IMR-90 (cell line): Measurements from ENCODE around the gene NANOS3. TPM values are rescaled to one million over a fixed set of nuclear protein-coding genes. Genes with fewer than 3 reads are reported as not detected.

Experiments used
- ATAC-seq: fragments of 200-7000 bp; cut with Tn5 transposase; 2 replicates; pipeline ENCODE4 v1.9.1; 2020; ENCODE audit warnings: low read depth, mild to moderate bottlenecking, moderate library complexity
- BruUV-seq: library from RNA; stranded (reverse); fragments of 400-500 nt; replicated peaks from 2 replicates; lab custom pipeline; 2021; lab: Mats Ljungman, UMichigan
- CTCF ChIA-PET: fragments of 300-600 bp; formaldehyde crosslinking; extraction: SDS; loops from one replicate; lab custom pipeline; 2021; ENCODE audit warnings: antibody characterized with exemption; lab: Yijun Ruan, JAX
- POLR2A ChIA-PET: fragments of 300-600 bp; sonication (Branson Sonifier 250); formaldehyde crosslinking; loops from one replicate; lab custom pipeline; 2022; ENCODE audit warnings: antibody characterized with exemption; ENCODE audit not compliant: unreplicated experiment; lab: Charles Lee
- DNase-seq: peaks from one replicate; pipeline ENCODE4 v3.0.0; 2013
- H2AFZ ChIP-seq: replicated peaks from 2 replicates; pipeline ENCODE3; 2013; ENCODE audit warnings: low read length, mild to moderate bottlenecking; ENCODE audit not compliant: poor library complexity
- H2AK5ac ChIP-seq: 2 replicates; pipeline ENCODE4 v1.6.1; 2013; ENCODE audit warnings: low read depth, low read length, inconsistent platforms
- H2AK9ac ChIP-seq: replicated peaks from 2 replicates; pipeline ENCODE3; 2013; ENCODE audit warnings: mild to moderate bottlenecking, low read depth, low read length, moderate library complexity; ENCODE audit not compliant: poor library complexity
- H2BK120ac ChIP-seq: 2 replicates; pipeline ENCODE4 v1.6.1; 2013; ENCODE audit warnings: low read depth, low read length, inconsistent platforms
- H2BK15ac ChIP-seq: 3 replicates; pipeline ENCODE4 v1.6.1; 2013; ENCODE audit warnings: low read depth, low read length, inconsistent platforms
- H2BK20ac ChIP-seq: 2 replicates; pipeline ENCODE4 v1.6.1; 2013; ENCODE audit warnings: low read depth, mild to moderate bottlenecking, inconsistent platforms, low read length, moderate library complexity
- H2BK5ac ChIP-seq: 2 replicates; pipeline ENCODE4 v1.6.1; 2013; ENCODE audit warnings: mild to moderate bottlenecking, low read depth, low read length, inconsistent platforms; ENCODE audit not compliant: poor library complexity, severe bottlenecking
- H3K14ac ChIP-seq: replicated peaks from 2 replicates; pipeline ENCODE4 v1.6.1; 2013; ENCODE audit warnings: low read depth, low read length, inconsistent platforms
- H3K18ac ChIP-seq: 2 replicates; pipeline ENCODE4 v1.6.1; 2013; ENCODE audit warnings: low read depth, low read length, control low read depth
- H3K23ac ChIP-seq: 2 replicates; pipeline ENCODE4 v1.6.1; 2013; ENCODE audit warnings: low read depth, low read length, inconsistent platforms
- H3K27ac ChIP-seq: 2 replicates; pipeline ENCODE4 v1.5.1; 2013; ENCODE audit warnings: mild to moderate bottlenecking, control low read depth, low read length; ENCODE audit not compliant: insufficient read depth
- H3K27me3 ChIP-seq: 2 replicates; pipeline ENCODE4 v1.6.1; 2013; ENCODE audit warnings: low read length; ENCODE audit not compliant: control insufficient read depth, insufficient read depth
- H3K36me3 ChIP-seq: 2 replicates; pipeline ENCODE4 v1.6.1; 2013; ENCODE audit warnings: low read length, mixed read lengths; ENCODE audit not compliant: control insufficient read depth, insufficient read depth
- H3K4ac ChIP-seq: 2 replicates; pipeline ENCODE4 v1.6.1; 2013; ENCODE audit warnings: low read depth, low read length, inconsistent platforms
- H3K4me1 ChIP-seq: 2 replicates; pipeline ENCODE4 v1.6.1; 2013; ENCODE audit warnings: low read length, mixed read lengths; ENCODE audit not compliant: control insufficient read depth, insufficient read depth
- H3K4me2 ChIP-seq: 2 replicates; pipeline ENCODE4 v1.6.1; 2013; ENCODE audit warnings: low read depth, mild to moderate bottlenecking, control low read depth, low read length, moderate library complexity
- H3K4me3 ChIP-seq: 2 replicates; pipeline ENCODE4 v1.5.1; 2013; ENCODE audit warnings: low read depth, mild to moderate bottlenecking, control low read depth, low read length, moderate library complexity; ENCODE audit not compliant: insufficient read depth
- H3K56ac ChIP-seq: 2 replicates; pipeline ENCODE4 v1.6.1; 2013; ENCODE audit warnings: low read length, inconsistent platforms; ENCODE audit not compliant: insufficient read depth; ENCODE audit errors: extremely low read depth
- H3K79me1 ChIP-seq, 2 experiments: 2 replicates each; pipeline ENCODE4 v1.6.1; 2013; ENCODE audit warnings: low read length in 2 of 2, inconsistent platforms in 1 of 2, low read depth in 1 of 2
- H3K9ac ChIP-seq: 2 replicates; pipeline ENCODE4 v1.6.1; 2013; ENCODE audit warnings: low read depth, low read length, control low read depth
- H3K9me1 ChIP-seq: 2 replicates; pipeline ENCODE4 v1.6.1; 2013; ENCODE audit warnings: low read length, inconsistent platforms; ENCODE audit not compliant: insufficient read depth
- H3K9me3 ChIP-seq: 2 replicates; pipeline ENCODE4 v1.6.1; 2013; ENCODE audit warnings: low read length; ENCODE audit not compliant: control insufficient read depth, insufficient read depth
- H4K20me1 ChIP-seq: 2 replicates; pipeline ENCODE4 v1.6.1; 2013; ENCODE audit warnings: low read length, inconsistent platforms; ENCODE audit not compliant: insufficient read depth
- H4K5ac ChIP-seq: 2 replicates; pipeline ENCODE4 v1.6.1; 2013; ENCODE audit warnings: mild to moderate bottlenecking, low read depth, low read length, control low read depth
- H4K8ac ChIP-seq, 2 experiments: 2 replicates each; pipeline ENCODE4 v1.6.1; 2013; ENCODE audit warnings: low read depth in 2 of 2, low read length in 2 of 2, control low read depth in 1 of 2, inconsistent platforms in 1 of 2
- H4K91ac ChIP-seq: 2 replicates; pipeline ENCODE4 v1.6.1; 2013; ENCODE audit warnings: low read depth, low read length, inconsistent platforms; ENCODE audit not compliant: insufficient read depth
- BHLHE40 ChIP-seq: fragments of 150-350 bp; IDR thresholded peaks from 2 replicates; pipeline ENCODE4 v1.6.1; 2016; ENCODE audit warnings: mild to moderate bottlenecking, low read depth, low read length
- CEBPB ChIP-seq: IDR thresholded peaks from 2 replicates; pipeline ENCODE4 v1.6.1; 2012; ENCODE audit warnings: low read depth, low read length, improper control_type of control experiment
- FOS ChIP-seq: fragments of 150-350 bp; IDR thresholded peaks from 2 replicates; pipeline ENCODE4 v1.6.1; 2016; ENCODE audit warnings: low read depth, low read length
- MAFK ChIP-seq: IDR thresholded peaks from 2 replicates; pipeline ENCODE4 v1.6.1; 2012; ENCODE audit warnings: low read depth, low read length, improper control_type of control experiment
- MXI1 ChIP-seq: IDR thresholded peaks from 2 replicates; pipeline ENCODE4 v1.6.1; 2012; ENCODE audit warnings: low read depth, mild to moderate bottlenecking, low read length, moderate library complexity, borderline replicate concordance
- RCOR1 ChIP-seq: IDR thresholded peaks from 2 replicates; pipeline ENCODE4 v1.6.1; 2012; ENCODE audit warnings: mild to moderate bottlenecking, low read length, improper control_type of control experiment; ENCODE audit not compliant: insufficient replicate concordance
- RFX5 ChIP-seq: IDR thresholded peaks from 2 replicates; pipeline ENCODE4 v1.8.0; 2012; ENCODE audit warnings: low read depth, mild to moderate bottlenecking, low read length, moderate library complexity
- WGBS, 2 experiments: methylation state at CpG; one replicate each; pipeline versions ENCODE4 v1.1.5 to v1.1.7; 2013; ENCODE audit warnings: missing lambda C conversion rate in 2 of 2; ENCODE audit not compliant: insufficient read length in 1 of 2; ENCODE audit errors: extremely low coverage in 2 of 2; 5-methylcytosine and 5-hydroxymethylcytosine counted together
- dilution Hi-C: fragments of 300-500 bp; cut with HindIII; formaldehyde crosslinking; loops from one replicate; pipeline ENCODE4 v1.14.3; 2018; ENCODE audit warnings: low sequenced_read_pairs; ENCODE audit not compliant: unreplicated experiment
- in situ Hi-C: fragments of 300-500 bp; cut with MboI; formaldehyde crosslinking; loops from 3 replicates; pipeline ENCODE4 v1.14.3; 2019; ENCODE audit warnings: low sequenced_read_pairs, inconsistent platforms, mixed read lengths
- intact Hi-C: fragments of 100-400 bp; cut with micrococcal nuclease; formaldehyde crosslinking; loops from 2 replicates; pipeline ENCODE4 v1.10.0; 2022
- polyA plus RNA-seq, 3 experiments: library from polyadenylated mRNA; depleted of rRNA; stranded (reverse); fragments of >200 nt; gene quantifications; 2 replicates each; pipeline ENCODE4 v1.2.3, GENCODE V29; 2012; ENCODE audit warnings: low replicate concordance in 1 of 3
- total RNA-seq: library from RNA; depleted of rRNA; stranded (reverse); fragments of >200 nt; gene quantifications from 2 replicates; pipeline ENCODE4 v1.2.3, GENCODE V29; 2012
- TF ChIP-seq, protein P1 (sequence below): fragments of 150-350 bp; IDR thresholded peaks from 2 replicates; pipeline ENCODE4 v1.6.1; 2016; ENCODE audit warnings: low read depth, mild to moderate bottlenecking, low read length, moderate library complexity, borderline replicate concordance
- TF ChIP-seq, protein P2 (sequence below): conservative IDR thresholded peaks from 2 replicates; pipeline ENCODE4 v1.5.1; 2012; ENCODE audit warnings: mild to moderate bottlenecking, low read depth, low read length, improper control_type of control experiment

Gene NANOS3
- total and polyA plus RNA-seq, 2 of the 4 experiments (the other 2 are of a cell fraction) = 0.63 TPM; not detected in 1

DNA sequence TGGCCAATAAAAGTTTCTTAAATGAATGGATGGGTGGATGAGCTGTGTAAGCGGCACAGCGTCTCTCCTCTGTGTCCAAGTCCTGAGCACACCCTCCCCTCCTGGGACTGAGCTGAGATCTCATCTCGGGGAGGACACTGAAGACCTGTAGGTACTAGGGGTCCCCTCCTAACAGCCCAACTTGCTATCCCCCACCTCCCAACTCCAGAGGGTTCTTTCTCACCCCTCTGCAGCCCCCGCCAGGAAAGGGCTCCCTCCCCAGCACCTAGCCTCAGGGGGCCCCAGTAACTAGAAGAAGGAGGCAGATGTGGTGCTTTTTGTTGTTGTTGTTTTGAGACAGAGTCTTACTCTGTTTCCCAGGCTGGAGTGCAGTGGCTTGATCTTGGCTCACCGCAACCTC lies 1.1 kb upstream of the NANOS3 start:
- H4K20me1 ChIP-seq = no peaks in the 10 kb centered on the region
- peaks cover 10% of the 10 kb centered on the region; the same call in 1 of the 2 replicates for H3K9me1 ChIP-seq
- dilution Hi-C loops = no loop called here
- in situ Hi-C loops = loop anchor here (25.0 kb wide), 1 partner anchor 461 kb away; no protein-coding TSS in a partner anchor
- no peak for DNase-seq
- no peak overlapping the region for H2BK5ac ChIP-seq
- ChIA-PET POLR2A (interaction anchor here (0.7 kb wide), 1 partner anchor 236 kb away, joined by 3 read pairs; no protein-coding TSS in a partner anchor), CTCF (no interaction called here)
- H3K14ac ChIP-seq = no peak overlapping the region
- no peak overlapping the region for H2BK120ac ChIP-seq
- no peak overlapping the region for H3K4me3 ChIP-seq
- no peaks in the 10 kb centered on the region for H3K27me3 ChIP-seq
- no peak overlapping the region for H3K4ac ChIP-seq
- no peaks in the 10 kb centered on the region for H3K36me3 ChIP-seq
- no peak for ATAC-seq
- no peak overlapping the region for H2AK9ac ChIP-seq
- no peak overlapping the region for H3K56ac ChIP-seq
- TF ChIP-seq BHLHE40 = no peak
- no peak for TF ChIP-seq MXI1
- no peak for TF ChIP-seq RCOR1
- TF ChIP-seq, protein P1, sequence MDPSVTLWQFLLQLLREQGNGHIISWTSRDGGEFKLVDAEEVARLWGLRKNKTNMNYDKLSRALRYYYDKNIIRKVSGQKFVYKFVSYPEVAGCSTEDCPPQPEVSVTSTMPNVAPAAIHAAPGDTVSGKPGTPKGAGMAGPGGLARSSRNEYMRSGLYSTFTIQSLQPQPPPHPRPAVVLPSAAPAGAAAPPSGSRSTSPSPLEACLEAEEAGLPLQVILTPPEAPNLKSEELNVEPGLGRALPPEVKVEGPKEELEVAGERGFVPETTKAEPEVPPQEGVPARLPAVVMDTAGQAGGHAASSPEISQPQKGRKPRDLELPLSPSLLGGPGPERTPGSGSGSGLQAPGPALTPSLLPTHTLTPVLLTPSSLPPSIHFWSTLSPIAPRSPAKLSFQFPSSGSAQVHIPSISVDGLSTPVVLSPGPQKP = no peak
- TF ChIP-seq CEBPB = no peak
- no peak for TF ChIP-seq MAFK
- no peak for TF ChIP-seq RFX5
- no peak for TF ChIP-seq FOS
- TF ChIP-seq, protein P2, sequence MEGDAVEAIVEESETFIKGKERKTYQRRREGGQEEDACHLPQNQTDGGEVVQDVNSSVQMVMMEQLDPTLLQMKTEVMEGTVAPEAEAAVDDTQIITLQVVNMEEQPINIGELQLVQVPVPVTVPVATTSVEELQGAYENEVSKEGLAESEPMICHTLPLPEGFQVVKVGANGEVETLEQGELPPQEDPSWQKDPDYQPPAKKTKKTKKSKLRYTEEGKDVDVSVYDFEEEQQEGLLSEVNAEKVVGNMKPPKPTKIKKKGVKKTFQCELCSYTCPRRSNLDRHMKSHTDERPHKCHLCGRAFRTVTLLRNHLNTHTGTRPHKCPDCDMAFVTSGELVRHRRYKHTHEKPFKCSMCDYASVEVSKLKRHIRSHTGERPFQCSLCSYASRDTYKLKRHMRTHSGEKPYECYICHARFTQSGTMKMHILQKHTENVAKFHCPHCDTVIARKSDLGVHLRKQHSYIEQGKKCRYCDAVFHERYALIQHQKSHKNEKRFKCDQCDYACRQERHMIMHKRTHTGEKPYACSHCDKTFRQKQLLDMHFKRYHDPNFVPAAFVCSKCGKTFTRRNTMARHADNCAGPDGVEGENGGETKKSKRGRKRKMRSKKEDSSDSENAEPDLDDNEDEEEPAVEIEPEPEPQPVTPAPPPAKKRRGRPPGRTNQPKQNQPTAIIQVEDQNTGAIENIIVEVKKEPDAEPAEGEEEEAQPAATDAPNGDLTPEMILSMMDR = no peak
- H3K23ac ChIP-seq = no peak overlapping the region
- no peak overlapping the region for H4K8ac ChIP-seq
- no peak overlapping the region for H3K27ac ChIP-seq
- H3K9ac ChIP-seq = no peak overlapping the region
- H3K18ac ChIP-seq = no peak overlapping the region
- 80% methylated on average over 1 of the region's 5 CpGs; no CpG with 5 or more reads in 1 of the 2 experiments for WGBS, 2 experiments
- H2AFZ ChIP-seq = no peak overlapping the region
- BruUV-seq = no TSS peak
- intact Hi-C loops = no loop called here
- no peak overlapping the region for H4K91ac ChIP-seq
- H2BK15ac ChIP-seq = no peak overlapping the region
- no peaks in the 10 kb centered on the region for H3K9me3 ChIP-seq
- no peak overlapping the region for H2AK5ac ChIP-seq
- no peaks in the 10 kb centered on the region for H3K79me1 ChIP-seq
- no peak overlapping the region for H4K5ac ChIP-seq
- H3K4me1 ChIP-seq = peaks cover 5% of the 10 kb centered on the region
- H2BK20ac ChIP-seq = no peak overlapping the region
- no peak overlapping the region for H3K4me2 ChIP-seq
